ENCODE data around the gene SEMA6C.
"Not testable (repeated sequence)": the region's sequence is repeated elsewhere in the genome, so short reads cannot be mapped to it uniquely, and the experiment has no call there.

SEMA6C gene

DNA sequence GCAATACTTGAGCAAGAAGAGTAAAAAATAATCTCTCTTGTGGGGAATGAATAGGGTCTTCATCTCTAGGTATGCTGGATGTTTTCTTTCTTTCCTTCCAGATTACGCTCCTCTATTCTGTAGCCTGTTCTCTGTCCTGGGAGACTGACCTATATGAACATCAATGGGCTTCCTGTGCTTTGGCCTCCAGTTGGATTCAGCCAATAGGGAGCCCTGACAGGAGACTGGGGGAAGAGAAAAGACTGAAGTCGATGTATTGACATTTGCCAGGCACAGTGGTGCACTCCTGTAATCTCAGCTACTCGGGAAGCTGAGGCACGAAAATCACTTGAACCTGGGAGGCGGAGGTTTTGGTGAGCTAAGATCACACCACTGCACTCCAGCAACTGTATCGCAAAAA is 17.6 kb downstream of the SEMA6C start:
- no peak for DNase-seq

DNA sequence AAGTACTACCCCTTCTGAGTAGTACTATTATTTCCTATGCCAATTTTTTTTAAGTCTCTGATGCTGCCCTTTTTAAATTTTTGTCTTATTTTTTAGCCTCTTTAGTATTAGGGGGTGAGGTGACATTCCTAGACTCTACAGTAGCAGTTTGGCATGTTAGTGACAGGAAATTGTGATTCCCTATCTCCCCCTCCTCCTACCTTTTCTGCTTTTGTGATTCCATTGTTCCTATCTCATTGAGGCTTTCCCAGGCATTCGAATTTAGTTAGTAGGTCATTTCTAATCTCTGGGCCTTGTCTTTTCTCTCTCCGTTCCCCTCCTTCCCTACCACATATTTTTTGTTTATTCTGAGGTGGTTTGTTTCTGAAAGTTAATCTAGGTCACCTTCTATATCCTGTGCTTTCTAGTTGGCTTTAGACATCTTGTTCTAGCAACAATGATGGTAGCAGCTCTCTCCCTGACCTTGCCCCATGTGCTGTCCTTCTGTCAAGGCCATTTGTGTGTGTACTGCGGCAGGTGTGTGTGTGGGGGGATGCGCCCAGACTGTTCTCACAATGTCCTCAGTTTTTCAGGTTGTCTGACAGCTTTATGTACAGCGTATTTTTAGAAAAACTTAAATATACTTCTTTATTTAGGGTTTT is 21.5 kb downstream of the SEMA6C start:
- DNase-seq: no peak

DNA sequence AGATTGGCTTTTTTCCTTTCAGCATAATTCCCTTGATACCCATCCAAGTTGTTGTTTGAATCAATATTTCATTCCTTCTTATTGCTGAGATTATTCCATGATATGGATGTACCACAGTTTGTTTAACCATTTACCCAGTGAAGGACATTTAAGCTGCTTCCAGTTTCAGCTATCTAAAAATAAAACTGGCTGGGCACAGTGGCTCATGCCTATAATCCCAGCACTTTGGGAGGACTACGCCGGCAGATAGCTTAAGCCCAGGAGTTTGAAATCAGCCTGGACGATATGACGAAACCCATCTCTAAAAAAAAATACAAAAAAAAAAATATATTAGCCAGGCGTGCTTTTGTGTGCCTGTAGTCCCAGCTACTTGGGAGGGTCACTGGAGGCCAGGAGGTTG is 32.6 kb downstream of the SEMA6C start:
- no peak for DNase-seq

DNA sequence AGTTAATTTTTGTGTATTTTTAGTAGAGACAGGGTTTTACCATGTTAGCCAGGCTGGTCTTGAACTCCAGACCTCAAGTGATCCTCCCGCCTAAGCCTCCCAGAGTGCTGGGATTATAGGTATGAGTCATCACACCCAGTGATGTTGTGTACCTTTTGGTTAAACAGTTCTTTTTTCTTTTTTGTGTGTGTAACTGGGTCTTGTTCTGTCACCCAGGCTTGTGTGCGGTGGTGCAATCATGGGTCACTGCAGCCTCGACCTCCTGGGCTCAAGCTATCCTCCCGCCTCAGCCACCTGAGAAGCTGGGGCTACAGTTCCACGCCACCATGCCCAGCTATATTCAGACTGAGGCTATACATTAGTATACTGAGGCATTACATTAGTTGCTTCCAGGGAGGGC is 38.1 kb downstream of the SEMA6C start:
- no peak for DNase-seq

DNA sequence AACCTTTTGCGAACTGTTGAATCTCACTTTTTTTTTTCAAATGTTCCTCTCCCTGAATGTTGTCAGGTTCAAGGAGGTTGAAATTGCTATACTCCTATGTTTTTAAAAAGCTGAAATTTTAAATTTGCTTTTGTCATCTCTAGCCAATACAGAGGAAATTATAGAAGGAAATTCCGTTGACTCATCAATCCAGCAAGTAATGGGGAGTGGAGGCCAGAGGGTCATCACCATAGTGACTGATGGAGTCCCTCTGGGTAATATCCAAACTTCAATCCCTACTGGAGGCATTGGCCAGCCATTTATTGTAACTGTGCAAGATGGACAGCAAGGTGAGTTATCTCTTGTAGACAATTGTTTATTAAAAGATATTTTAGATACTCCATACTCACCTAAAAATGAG is 39.5 kb downstream of the SEMA6C start:
- DNase-seq: no peak

DNA sequence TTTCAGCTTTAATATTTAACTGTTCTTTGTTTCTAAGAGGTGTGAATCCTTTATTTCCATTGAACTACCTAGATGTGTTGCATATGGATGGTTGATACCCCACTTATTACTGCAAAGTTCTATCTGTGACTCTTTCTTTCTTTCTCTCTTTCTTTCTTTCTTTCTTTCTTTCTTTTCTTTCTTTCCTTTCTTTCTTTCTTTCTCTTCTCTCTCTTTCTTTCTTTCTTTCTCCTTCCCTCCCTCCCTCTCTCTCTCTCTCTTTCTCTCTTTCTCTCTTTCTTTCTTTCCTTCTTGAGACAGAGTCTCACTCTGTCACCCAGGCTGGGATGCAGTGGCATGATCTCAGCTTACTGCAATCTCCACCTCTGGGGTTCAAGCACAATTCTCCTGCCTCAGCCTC is 41.8 kb downstream of the SEMA6C start:
- no peak for DNase-seq

DNA sequence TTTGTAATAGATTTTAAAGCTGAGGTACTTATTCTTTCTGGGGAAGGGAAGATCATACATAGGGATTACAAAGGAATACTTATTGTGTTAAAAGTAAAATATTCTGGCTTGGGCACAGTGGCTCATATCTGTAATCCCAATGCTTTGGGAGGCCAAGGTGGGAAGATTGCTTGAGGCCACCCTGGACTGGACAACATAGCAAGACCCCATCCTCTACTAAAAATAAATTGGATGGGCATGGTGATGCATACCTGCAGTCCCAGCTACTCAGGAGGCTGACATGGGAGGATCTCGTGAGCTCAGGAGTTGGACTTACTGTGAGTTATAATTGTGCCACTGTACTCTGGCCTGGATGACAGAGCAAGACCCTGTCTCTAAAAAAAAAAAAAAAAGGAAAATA is 48.3 kb downstream of the SEMA6C start:
- no peak for DNase-seq

DNA sequence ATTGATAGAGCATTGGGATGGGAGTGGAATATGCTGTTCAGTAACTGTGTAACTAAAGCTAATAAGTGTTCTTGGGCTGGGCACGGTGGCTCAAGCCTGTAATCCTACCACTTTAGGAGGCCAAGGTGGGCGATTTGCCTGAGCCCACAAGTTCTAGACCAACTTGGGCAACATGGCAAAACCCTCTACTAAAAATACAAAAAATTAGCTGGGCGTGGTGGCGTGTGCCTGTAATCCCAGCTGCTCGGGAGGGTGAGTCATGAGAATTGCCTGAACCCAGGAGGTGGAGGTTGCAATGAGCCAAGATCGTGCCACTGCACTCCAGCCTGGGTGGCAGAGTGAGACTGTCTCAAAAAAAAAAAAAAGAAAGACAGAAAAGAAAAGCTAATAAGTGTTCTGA is 49.0 kb downstream of the SEMA6C start:
- DNase-seq: not testable (repeated sequence)

DNA sequence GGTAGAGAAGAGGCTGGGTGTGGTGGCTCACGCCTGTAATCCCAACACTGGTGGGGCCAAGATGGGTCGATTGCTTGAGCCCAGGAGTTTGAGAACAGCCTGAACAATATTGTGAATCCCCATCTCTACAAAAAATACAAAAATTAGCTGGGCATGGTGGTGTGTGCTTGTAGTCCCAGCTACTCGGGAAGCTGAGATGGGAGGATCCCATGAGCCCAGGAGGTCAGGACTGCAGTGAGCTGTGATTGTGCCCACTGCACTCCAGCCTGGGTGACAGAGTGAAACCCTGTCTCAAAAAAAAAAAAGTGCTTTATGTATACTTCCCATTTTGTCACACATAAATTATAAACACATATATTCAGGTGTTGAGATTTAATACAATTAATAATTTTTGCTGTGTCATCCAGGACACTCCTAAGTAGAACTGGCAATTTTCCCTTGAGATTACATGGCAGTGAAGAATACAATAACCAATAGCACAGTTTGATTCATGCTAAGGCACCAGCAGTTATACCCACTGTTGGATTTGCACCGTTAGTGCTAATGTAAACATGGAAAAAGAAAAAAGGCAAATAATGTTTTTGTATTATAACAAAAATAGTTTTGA is 60.4 kb downstream of the SEMA6C start:
- no peak for DNase-seq
